ENCODE measurements around the gene FGF18. TPM values are rescaled to one million over a fixed set of nuclear protein-coding genes. Genes with fewer than 3 reads are reported as not detected.
A peak's percentile ranks its signal among the peaks of the same experiment; 100 is the strongest.
"Not testable (repeated sequence)": the region's sequence is repeated elsewhere in the genome, so short reads cannot be mapped to it uniquely, and the experiment has no call there.

Gene FGF18, protein sequence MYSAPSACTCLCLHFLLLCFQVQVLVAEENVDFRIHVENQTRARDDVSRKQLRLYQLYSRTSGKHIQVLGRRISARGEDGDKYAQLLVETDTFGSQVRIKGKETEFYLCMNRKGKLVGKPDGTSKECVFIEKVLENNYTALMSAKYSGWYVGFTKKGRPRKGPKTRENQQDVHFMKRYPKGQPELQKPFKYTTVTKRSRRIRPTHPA
- under 1 TPM; 0.17 to 0.32 TPM for total RNA-seq
- under 1 TPM in 1 of 2 donors, not detected in 1; 0.09 TPM for polyA plus RNA-seq

GRCh38 chr5:171418982-171419687, at the start of gene FGF18:
TSS of gene FGF18 (plus strand) at chr5:171419647. CDS start at chr5:171420200, 553 bp downstream.
- Histone ChIP-seq H3K4me3 (ENCODE audit: low read length in 2 of 2) (peak within 1 kb of the TSS; percentile 11 to 58), H3K27me3 (ENCODE audit: insufficient read depth, low read length) (peaks cover 10% of the 10 kb centered on the region), H3K36me3 (ENCODE audit: insufficient read depth, low read length) (no peaks in the 10 kb centered on the region), H3K27ac (ENCODE audit: low read depth, low read length) (no peak within 1 kb of the TSS), H3K4me1 (ENCODE audit: insufficient read depth, low read length) (peaks cover 20% of the 10 kb centered on the region), H3K9me3 (ENCODE audit: control insufficient read depth in 1 of 2, low read length in 2 of 2) (no peaks in the 10 kb centered on the region)
- Mint-ChIP-seq H3K27me3 (peaks cover 7 to 9% of the 10 kb centered on the region in 2 donors), H3K4me1 (peaks cover 5 to 20% (median 13%) of the 10 kb centered on the region in 4 donors), H3K9me3 (no peaks in the 10 kb centered on the region), H3K4me3 (peak within 1 kb of the TSS; percentile 82 to 91 (median 84)), H3K27ac (peak within 1 kb of the TSS in 2 of 7 donors; percentile 46 to 54), H3K36me3 (peaks cover 2% of the 10 kb centered on the region in 2 donors)
- ChIA-PET POLR2A (ENCODE audit: partially characterized antibody) (interaction anchor here (2.3 kb wide), 1 partner anchor 31 kb away, joined by 6 read pairs; the partner anchor contains the start of gene NPM1), CTCF (ENCODE audit: partially characterized antibody) (interaction anchor here (1.0 to 2.2 kb wide), 11 partner anchors 10 to 873 kb away, joined by 3 to 21 read pairs (median 5); no protein-coding TSS in a partner anchor)
- intact Hi-C loops (cut with micrococcal nuclease) = loop anchor here (1.0 to 5.0 kb wide), 3 partner anchors 188 to 1278 kb away; no protein-coding TSS in a partner anchor
- DNase-seq = peak; percentile 11 to 59 (median 24)

GRCh38 chr5:171369898-171370297, 49.5 kb upstream of the FGF18 start:
- CTCF ChIA-PET (ENCODE audit: partially characterized antibody) = no interaction called here
- Mint-ChIP-seq H3K4me3 (no peak overlapping the region), H3K36me3 (no peaks in the 10 kb centered on the region), H3K27ac (no peak overlapping the region), H3K27me3 (peaks cover 4 to 15% of the 10 kb centered on the region in 2 donors), H3K9me3 (no peaks in the 10 kb centered on the region), H3K4me1 (no peaks in the 10 kb centered on the region)
- Histone ChIP-seq H3K27ac (ENCODE audit: low read depth, low read length) (no peak overlapping the region), H3K4me1 (ENCODE audit: insufficient read depth, low read length) (no peaks in the 10 kb centered on the region), H3K36me3 (ENCODE audit: insufficient read depth, low read length) (no peaks in the 10 kb centered on the region), H3K4me3 (ENCODE audit: low read length in 2 of 2) (no peak overlapping the region), H3K27me3 (ENCODE audit: insufficient read depth, low read length) (no peaks in the 10 kb centered on the region), H3K9me3 (ENCODE audit: control insufficient read depth in 1 of 2, low read length in 2 of 2) (no peaks in the 10 kb centered on the region)
- no peak for DNase-seq
- POLR2A ChIA-PET (ENCODE audit: partially characterized antibody) = no interaction called here
- intact Hi-C loops (cut with micrococcal nuclease) = no loop called here

- H3K27ac ChIP-seq (ENCODE audit: low read depth, low read length); DNase-seq; H3K4me3 Mint-ChIP-seq; H3K36me3 ChIP-seq (ENCODE audit: insufficient read depth, low read length); CTCF ChIA-PET (ENCODE audit: partially characterized antibody); H3K4me1 Mint-ChIP-seq; POLR2A ChIA-PET (ENCODE audit: partially characterized antibody); H3K27ac Mint-ChIP-seq; intact Hi-C loops (cut with micrococcal nuclease); H3K9me3 ChIP-seq (ENCODE audit: control insufficient read depth in 1 of 2, low read length in 2 of 2); H3K27me3 Mint-ChIP-seq; H3K27me3 ChIP-seq (ENCODE audit: insufficient read depth, low read length); H3K4me1 ChIP-seq (ENCODE audit: insufficient read depth, low read length); H3K9me3 Mint-ChIP-seq; H3K36me3 Mint-ChIP-seq; H3K4me3 ChIP-seq (ENCODE audit: low read length in 2 of 2): not testable (repeated sequence)
Observed at GRCh38 chr5:171370881-171371280, 48.6 kb upstream of the FGF18 start.

GRCh38 chr5:171371326-171371725, 48.1 kb upstream of the FGF18 start:
- Histone ChIP-seq H3K9me3 (ENCODE audit: control insufficient read depth in 1 of 2, low read length in 2 of 2) (no peaks in the 10 kb centered on the region), H3K36me3 (ENCODE audit: insufficient read depth, low read length) (no peaks in the 10 kb centered on the region), H3K27me3 (ENCODE audit: insufficient read depth, low read length) (no peaks in the 10 kb centered on the region), H3K4me3 (ENCODE audit: low read length in 2 of 2) (no peak overlapping the region), H3K27ac (ENCODE audit: low read depth, low read length) (no peak overlapping the region), H3K4me1 (ENCODE audit: insufficient read depth, low read length) (no peaks in the 10 kb centered on the region)
- no peak for DNase-seq
- intact Hi-C loops (cut with micrococcal nuclease) = no loop called here
- Mint-ChIP-seq H3K4me3 (no peak overlapping the region), H3K9me3 (no peaks in the 10 kb centered on the region), H3K36me3 (no peaks in the 10 kb centered on the region), H3K27ac (no peak overlapping the region), H3K4me1 (no peaks in the 10 kb centered on the region), H3K27me3 (peaks cover 0 to 7% of the 10 kb centered on the region in 2 donors)
- POLR2A ChIA-PET (ENCODE audit: partially characterized antibody) = no interaction called here
- CTCF ChIA-PET (ENCODE audit: partially characterized antibody) = no interaction called here

- no peak for DNase-seq
- peaks cover 0 to 1% of the 10 kb centered on the region in 2 donors for H3K27me3 Mint-ChIP-seq
- H3K36me3 Mint-ChIP-seq = no peaks in the 10 kb centered on the region
- Histone ChIP-seq H3K4me1 (ENCODE audit: insufficient read depth, low read length) (no peaks in the 10 kb centered on the region), H3K27me3 (ENCODE audit: insufficient read depth, low read length) (no peaks in the 10 kb centered on the region), H3K4me3 (ENCODE audit: low read length in 2 of 2) (no peak overlapping the region), H3K27ac (ENCODE audit: low read depth, low read length) (no peak overlapping the region), H3K9me3 (ENCODE audit: control insufficient read depth in 1 of 2, low read length in 2 of 2) (no peaks in the 10 kb centered on the region), H3K36me3 (ENCODE audit: insufficient read depth, low read length) (no peaks in the 10 kb centered on the region)
- H3K4me1 Mint-ChIP-seq = no peaks in the 10 kb centered on the region
- CTCF ChIA-PET (ENCODE audit: partially characterized antibody) = no interaction called here
- H3K4me3 Mint-ChIP-seq = no peak overlapping the region
- H3K27ac Mint-ChIP-seq = no peak overlapping the region
- POLR2A ChIA-PET (ENCODE audit: partially characterized antibody) = interaction anchor here (1.7 kb wide), 1 partner anchor 8 kb away, joined by 3 read pairs; the partner anchor contains the start of gene NPM1
- no peaks in the 10 kb centered on the region for H3K9me3 Mint-ChIP-seq
- intact Hi-C loops (cut with micrococcal nuclease) = loop anchor here (10.0 kb wide), 1 partner anchor 1675 kb away; the partner anchor contains the start of gene CREBRF
Observed at GRCh38 chr5:171379961-171380360, 39.5 kb upstream of the FGF18 start.

DNA sequence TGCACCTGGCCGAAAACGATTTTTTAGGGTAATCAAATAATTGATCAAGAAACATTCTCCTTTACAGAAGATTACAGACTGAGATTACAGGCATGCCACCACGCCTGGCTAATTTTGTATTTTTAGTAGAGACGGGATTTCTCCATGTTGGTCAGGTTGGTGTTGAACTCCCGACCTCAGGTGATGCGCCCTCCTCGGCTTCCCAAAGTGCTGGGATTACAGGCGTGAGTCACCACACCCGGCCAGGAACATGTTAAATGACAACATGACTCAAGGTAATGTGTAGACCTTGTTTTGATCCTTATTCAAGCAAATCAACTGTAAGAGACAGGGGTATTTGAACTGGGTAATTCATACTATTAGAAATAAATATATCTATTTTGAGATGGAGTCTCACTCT, 35.0 kb upstream of the FGF18 start:
- H3K4me3 Mint-ChIP-seq; POLR2A ChIA-PET (ENCODE audit: partially characterized antibody); H3K27ac Mint-ChIP-seq; DNase-seq; H3K9me3 ChIP-seq (ENCODE audit: control insufficient read depth in 1 of 2, low read length in 2 of 2); H3K27ac ChIP-seq (ENCODE audit: low read depth, low read length); H3K36me3 ChIP-seq (ENCODE audit: insufficient read depth, low read length); H3K4me3 ChIP-seq (ENCODE audit: low read length in 2 of 2); H3K27me3 ChIP-seq (ENCODE audit: insufficient read depth, low read length); H3K27me3 Mint-ChIP-seq; CTCF ChIA-PET (ENCODE audit: partially characterized antibody): not testable (repeated sequence)
- peaks cover 14% of the 10 kb centered on the region for H3K4me1 ChIP-seq (ENCODE audit: insufficient read depth, low read length)
- peaks cover 0 to 21% of the 10 kb centered on the region in 2 donors for H3K36me3 Mint-ChIP-seq
- H3K4me1 Mint-ChIP-seq = peaks cover 9 to 28% (median 17%) of the 10 kb centered on the region in 4 donors
- intact Hi-C loops (cut with micrococcal nuclease) = loop anchor here (10.0 kb wide), 1 partner anchor 1670 kb away; the partner anchor contains the start of gene CREBRF
- H3K9me3 Mint-ChIP-seq = peaks cover 0 to 10% (median 0%) of the 10 kb centered on the region in 8 donors

- not testable (repeated sequence) for H3K27ac ChIP-seq (ENCODE audit: low read depth, low read length)
Observed at GRCh38 chr5:171384999-171385398, 34.4 kb upstream of the FGF18 start.

More at GRCh38 chr5:171384999-171385398, 34.4 kb upstream of the FGF18 start:
- H3K27me3 Mint-ChIP-seq; POLR2A ChIA-PET (ENCODE audit: partially characterized antibody); H3K9me3 ChIP-seq (ENCODE audit: control insufficient read depth in 1 of 2, low read length in 2 of 2); H3K4me3 Mint-ChIP-seq; DNase-seq; H3K4me3 ChIP-seq (ENCODE audit: low read length in 2 of 2); CTCF ChIA-PET (ENCODE audit: partially characterized antibody); H3K27me3 ChIP-seq (ENCODE audit: insufficient read depth, low read length); H3K36me3 ChIP-seq (ENCODE audit: insufficient read depth, low read length): not testable (repeated sequence)
- Mint-ChIP-seq H3K27ac (peak overlapping the region in 1 of 7 donors; percentile 64), H3K36me3 (peaks cover 2 to 26% of the 10 kb centered on the region in 2 donors), H3K9me3 (peaks cover 0 to 10% (median 0%) of the 10 kb centered on the region in 8 donors), H3K4me1 (peaks cover 15 to 34% (median 22%) of the 10 kb centered on the region in 4 donors)
- H3K4me1 ChIP-seq (ENCODE audit: insufficient read depth, low read length) = peaks cover 20% of the 10 kb centered on the region
- intact Hi-C loops (cut with micrococcal nuclease) = loop anchor here (5.0 to 10.0 kb wide), 5 partner anchors 802 to 1803 kb away; partner anchors contain the start of genes CREBRF, DUSP1, SPDL1 and STK10

All from CD4-positive, alpha-beta memory T cell (primary cell).